K562 (cell line): Measurements from ENCODE around the gene MLLT1. TPM values are rescaled to one million over a fixed set of nuclear protein-coding genes. Genes with fewer than 3 reads are reported as not detected.

Experiments used
- ATAC-seq: fragments of 200-7000 bp; cut with Tn5 transposase; 3 replicates; pipeline ENCODE4 v1.9.1; 2020; ENCODE audit warnings: moderate library complexity
- BruUV-seq: library from RNA; stranded (reverse); fragments of 400-500 nt; replicated peaks from 2 replicates; lab custom pipeline; 2021; lab: Mats Ljungman, UMichigan
- CTCF ChIA-PET: fragments of 300-600 bp; formaldehyde crosslinking; extraction: SDS; loops from one replicate; lab custom pipeline; 2021; ENCODE audit warnings: low intra/inter-chr PET ratio; lab: Yijun Ruan, JAX
- POLR2A ChIA-PET: fragments of 300-600, 350-650 bp; sonication (Branson Sonifier 250); formaldehyde crosslinking; extraction: SDS; loops from one replicate; lab custom pipeline; 2021; ENCODE audit warnings: antibody characterized with exemption, inconsistent platforms; lab: Yijun Ruan, JAX
- DNase-seq, 4 experiments: peaks; one replicate each; pipeline versions ENCODE4 v3.0.0 to v3.0.0-alpha.2; 2011 to 2018; ENCODE audit warnings: low spot score in 3 of 4, mixed read lengths in 3 of 4; ENCODE audit errors: extremely low read depth in 1 of 4
- FAIRE-seq: peaks from 2 replicates; lab custom pipeline; 2011; peaks lifted over from hg19 to GRCh38; lab: Jason Lieb, UNC
- H2AFZ ChIP-seq: 2 replicates; pipeline ENCODE4 v1.6.0; 2011; ENCODE audit warnings: low read depth, low read length, control low read depth, inconsistent platforms
- H3K27ac ChIP-seq: fragments of 200-600 bp; 3 replicates; pipeline ENCODE4 v1.8.0; 2011; ENCODE audit warnings: low read depth, mild to moderate bottlenecking, control low read depth, inconsistent platforms, low read length, moderate library complexity, mixed read lengths; ENCODE audit errors: extremely low read depth
- H3K27me3 ChIP-seq, 2 experiments: fragments of 300-600 bp in 1 of 2; 2 replicates in 1 of 2; 3 replicates in 1 of 2; pipeline versions ENCODE4 v1.6.0 to v1.8.0; 2011; ENCODE audit warnings: inconsistent platforms in 2 of 2, low read length in 2 of 2, mild to moderate bottlenecking in 1 of 2, mixed read lengths in 1 of 2, moderate library complexity in 1 of 2; ENCODE audit not compliant: control insufficient read depth in 2 of 2, insufficient read depth in 2 of 2
- H3K36me3 ChIP-seq: fragments of 300-600 bp; 3 replicates; pipeline ENCODE4 v1.8.0; 2011; ENCODE audit warnings: mild to moderate bottlenecking, low read length, inconsistent platforms; ENCODE audit not compliant: control insufficient read depth, insufficient read depth
- H3K4me1 ChIP-seq, 2 experiments: fragments of 200-600 bp in 1 of 2; replicated peaks in 1 of 2; 2 replicates in 1 of 2; 3 replicates in 1 of 2; pipeline versions ENCODE4 v1.5.1 to v1.8.0; 2011; ENCODE audit warnings: inconsistent platforms in 2 of 2, low read length in 2 of 2, mild to moderate bottlenecking in 1 of 2, mixed read lengths in 1 of 2, moderate library complexity in 1 of 2; ENCODE audit not compliant: control insufficient read depth in 2 of 2, insufficient read depth in 2 of 2
- H3K4me2 ChIP-seq: 2 replicates; pipeline ENCODE4 v1.6.1; 2011; ENCODE audit warnings: low read length, control low read depth, inconsistent platforms, mixed read lengths; ENCODE audit not compliant: insufficient read depth
- H3K4me3 ChIP-seq: fragments of 200-600 bp; sonication (generic), shearing (Covaris generic); 2 replicates; pipeline ENCODE4 v1.5.1; 2016; ENCODE audit warnings: control low read depth, inconsistent platforms
- H3K79me2 ChIP-seq: fragments of 200-600 bp; 3 replicates; pipeline ENCODE4 v1.8.0; 2011; ENCODE audit warnings: low read length, inconsistent platforms; ENCODE audit not compliant: control insufficient read depth, insufficient read depth
- H3K9ac ChIP-seq, 2 experiments: 2 replicates each; pipeline versions ENCODE4 v1.6.0 to v1.6.1; 2011; ENCODE audit warnings: low read depth in 2 of 2, low read length in 2 of 2, control low read depth in 1 of 2, inconsistent platforms in 1 of 2, mild to moderate bottlenecking in 1 of 2, mixed read lengths in 1 of 2; ENCODE audit not compliant: insufficient read depth in 1 of 2
- H3K9me1 ChIP-seq: one replicate; pipeline ENCODE4 v1.6.0; 2011; ENCODE audit warnings: inconsistent platforms, mild to moderate bottlenecking, low read length, moderate library complexity; ENCODE audit not compliant: control insufficient read depth, insufficient read depth
- H3K9me3 ChIP-seq: replicated peaks from 2 replicates; pipeline ENCODE4 v1.5.1; 2011; ENCODE audit warnings: low read depth, low read length, inconsistent platforms; ENCODE audit not compliant: control insufficient read depth, insufficient read depth
- H4K20me1 ChIP-seq: replicated peaks from 2 replicates; pipeline ENCODE4 v1.6.1; 2011; ENCODE audit warnings: low read length, inconsistent platforms, mixed read lengths; ENCODE audit not compliant: control insufficient read depth, insufficient read depth
- ZFP30 ChIP-seq: fragments of 250-450 bp; sonication (Bioruptor Pico); IDR thresholded peaks from 2 replicates; pipeline ENCODE4 v1.8.0; 2022; ENCODE audit warnings: moderate library complexity, mild to moderate bottlenecking, inconsistent platforms, borderline replicate concordance
- ZFX ChIP-seq: sonication (generic); formaldehyde crosslinking; IDR thresholded peaks from 2 replicates; pipeline ENCODE4 v1.8.0; 2022; ENCODE audit warnings: mild to moderate bottlenecking, missing genetic modification reagents, moderate library complexity
- WGBS: fragments of 100-300 bp; shearing (Covaris generic); methylation state at CpG from one replicate; pipeline ENCODE4 v1.1.6; 2016; ENCODE audit warnings: low coverage, mixed read lengths; ENCODE audit not compliant: insufficient coverage; ENCODE audit errors: missing lambda C conversion rate; 5-methylcytosine and 5-hydroxymethylcytosine counted together
- in situ Hi-C: fragments of 300-500 bp; cut with MboI; formaldehyde crosslinking; loops from 4 replicates; pipeline ENCODE4 v1.15.0; 2018; ENCODE audit warnings: inconsistent platforms, mixed read lengths
- intact Hi-C: fragments of 100-400 bp; cut with micrococcal nuclease; formaldehyde crosslinking; loops from 2 replicates; pipeline ENCODE4 v1.14.2; 2022
- polyA plus RNA-seq, 8 experiments: library from polyadenylated mRNA; depleted of rRNA in 4 of 8; stranded (reverse) in 5 of 8; unstranded in 3 of 8; fragments of >200 nt; fragmentation: Nextera tagmentation in 2 of 8; fragmentation: Illumina TruSeq in 1 of 8; extraction: Ambion mirVana in 2 of 8; extraction: Trizol in 1 of 8; gene quantifications; 2 replicates each; pipeline versions ENCODE4 v1.2.1 to v1.2.3, GENCODE V29; 2011 to 2014; ENCODE audit warnings: inconsistent platforms in 1 of 8, missing spikeins in 1 of 8
- total RNA-seq, 7 experiments: library from RNA; depleted of rRNA in 6 of 7; stranded (reverse); fragments of >200 nt in 6 of 7; fragmentation: Illumina TruSeq in 2 of 7; extraction: Trizol in 2 of 7; gene quantifications; 2 replicates each; pipeline versions ENCODE4 v1.2.1 to v1.2.3, GENCODE V29; 2011 to 2021; ENCODE audit warnings: low replicate concordance in 1 of 7
- TF ChIP-seq, protein P1 (sequence below): fragments of 450-650 bp; IDR thresholded peaks from 2 replicates; pipeline ENCODE4 v1.6.1; 2016; ENCODE audit warnings: mild to moderate bottlenecking, moderate library complexity

The MLLT1 gene
- total and polyA plus RNA-seq, 9 of the 15 experiments (the other 6 are each of a cell fraction or from before 2014, with no cell fraction given) = 0.23 to 63.5 (median 15.4) TPM

DNA sequence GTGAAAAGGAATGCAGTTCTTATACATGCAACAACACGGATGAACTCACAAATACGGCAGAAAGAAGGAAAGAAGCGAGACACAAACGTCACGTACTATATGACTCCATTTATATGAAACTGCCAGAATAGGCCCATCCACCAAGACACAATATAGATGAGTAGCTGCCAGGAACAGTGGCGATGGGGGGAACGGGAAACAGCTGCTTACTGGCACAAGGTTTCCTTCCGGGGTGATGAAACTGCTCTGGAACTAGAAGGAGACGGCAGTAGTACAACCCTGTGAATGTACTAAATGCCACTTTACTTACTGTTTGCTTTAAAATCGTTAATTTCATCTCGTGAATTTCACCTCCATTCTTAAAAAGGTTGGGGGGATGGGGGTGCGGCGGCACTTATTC, 28.9 kb downstream of the MLLT1 start:
- Histone ChIP-seq H3K9ac (no peak overlapping the region), H3K4me2 (no peak overlapping the region), H3K27me3 (no peaks in the 10 kb centered on the region), H3K27ac (no peak overlapping the region), H2AFZ (no peak overlapping the region), H3K4me3 (no peak overlapping the region), H3K9me1 (peaks cover 3% of the 10 kb centered on the region), H3K4me1 (0 out of 5 replicates have a peak, but pooled peaks cover 0 to 3% of the 10 kb centered on the region in 2 experiments), H3K79me2 (peaks cover 91% of the 10 kb centered on the region), H3K36me3 (peaks cover 37% of the 10 kb centered on the region; the same call in 2 of the 3 replicates), H4K20me1 (no peaks in the 10 kb centered on the region; the same call in 1 of the 2 replicates), H3K9me3 (no peaks in the 10 kb centered on the region)
- in situ Hi-C loops = no loop called here
- ChIA-PET CTCF (no interaction called here), POLR2A (no interaction called here)
- 97% methylated on average over 13 of the region's 13 CpGs for WGBS
- TF ChIP-seq ZFX (CRISPR knock-in tag) (peak; percentile 18; the same call in 1 of the 2 replicates), ZFP30 (no peak)
- TF ChIP-seq, protein P1, sequence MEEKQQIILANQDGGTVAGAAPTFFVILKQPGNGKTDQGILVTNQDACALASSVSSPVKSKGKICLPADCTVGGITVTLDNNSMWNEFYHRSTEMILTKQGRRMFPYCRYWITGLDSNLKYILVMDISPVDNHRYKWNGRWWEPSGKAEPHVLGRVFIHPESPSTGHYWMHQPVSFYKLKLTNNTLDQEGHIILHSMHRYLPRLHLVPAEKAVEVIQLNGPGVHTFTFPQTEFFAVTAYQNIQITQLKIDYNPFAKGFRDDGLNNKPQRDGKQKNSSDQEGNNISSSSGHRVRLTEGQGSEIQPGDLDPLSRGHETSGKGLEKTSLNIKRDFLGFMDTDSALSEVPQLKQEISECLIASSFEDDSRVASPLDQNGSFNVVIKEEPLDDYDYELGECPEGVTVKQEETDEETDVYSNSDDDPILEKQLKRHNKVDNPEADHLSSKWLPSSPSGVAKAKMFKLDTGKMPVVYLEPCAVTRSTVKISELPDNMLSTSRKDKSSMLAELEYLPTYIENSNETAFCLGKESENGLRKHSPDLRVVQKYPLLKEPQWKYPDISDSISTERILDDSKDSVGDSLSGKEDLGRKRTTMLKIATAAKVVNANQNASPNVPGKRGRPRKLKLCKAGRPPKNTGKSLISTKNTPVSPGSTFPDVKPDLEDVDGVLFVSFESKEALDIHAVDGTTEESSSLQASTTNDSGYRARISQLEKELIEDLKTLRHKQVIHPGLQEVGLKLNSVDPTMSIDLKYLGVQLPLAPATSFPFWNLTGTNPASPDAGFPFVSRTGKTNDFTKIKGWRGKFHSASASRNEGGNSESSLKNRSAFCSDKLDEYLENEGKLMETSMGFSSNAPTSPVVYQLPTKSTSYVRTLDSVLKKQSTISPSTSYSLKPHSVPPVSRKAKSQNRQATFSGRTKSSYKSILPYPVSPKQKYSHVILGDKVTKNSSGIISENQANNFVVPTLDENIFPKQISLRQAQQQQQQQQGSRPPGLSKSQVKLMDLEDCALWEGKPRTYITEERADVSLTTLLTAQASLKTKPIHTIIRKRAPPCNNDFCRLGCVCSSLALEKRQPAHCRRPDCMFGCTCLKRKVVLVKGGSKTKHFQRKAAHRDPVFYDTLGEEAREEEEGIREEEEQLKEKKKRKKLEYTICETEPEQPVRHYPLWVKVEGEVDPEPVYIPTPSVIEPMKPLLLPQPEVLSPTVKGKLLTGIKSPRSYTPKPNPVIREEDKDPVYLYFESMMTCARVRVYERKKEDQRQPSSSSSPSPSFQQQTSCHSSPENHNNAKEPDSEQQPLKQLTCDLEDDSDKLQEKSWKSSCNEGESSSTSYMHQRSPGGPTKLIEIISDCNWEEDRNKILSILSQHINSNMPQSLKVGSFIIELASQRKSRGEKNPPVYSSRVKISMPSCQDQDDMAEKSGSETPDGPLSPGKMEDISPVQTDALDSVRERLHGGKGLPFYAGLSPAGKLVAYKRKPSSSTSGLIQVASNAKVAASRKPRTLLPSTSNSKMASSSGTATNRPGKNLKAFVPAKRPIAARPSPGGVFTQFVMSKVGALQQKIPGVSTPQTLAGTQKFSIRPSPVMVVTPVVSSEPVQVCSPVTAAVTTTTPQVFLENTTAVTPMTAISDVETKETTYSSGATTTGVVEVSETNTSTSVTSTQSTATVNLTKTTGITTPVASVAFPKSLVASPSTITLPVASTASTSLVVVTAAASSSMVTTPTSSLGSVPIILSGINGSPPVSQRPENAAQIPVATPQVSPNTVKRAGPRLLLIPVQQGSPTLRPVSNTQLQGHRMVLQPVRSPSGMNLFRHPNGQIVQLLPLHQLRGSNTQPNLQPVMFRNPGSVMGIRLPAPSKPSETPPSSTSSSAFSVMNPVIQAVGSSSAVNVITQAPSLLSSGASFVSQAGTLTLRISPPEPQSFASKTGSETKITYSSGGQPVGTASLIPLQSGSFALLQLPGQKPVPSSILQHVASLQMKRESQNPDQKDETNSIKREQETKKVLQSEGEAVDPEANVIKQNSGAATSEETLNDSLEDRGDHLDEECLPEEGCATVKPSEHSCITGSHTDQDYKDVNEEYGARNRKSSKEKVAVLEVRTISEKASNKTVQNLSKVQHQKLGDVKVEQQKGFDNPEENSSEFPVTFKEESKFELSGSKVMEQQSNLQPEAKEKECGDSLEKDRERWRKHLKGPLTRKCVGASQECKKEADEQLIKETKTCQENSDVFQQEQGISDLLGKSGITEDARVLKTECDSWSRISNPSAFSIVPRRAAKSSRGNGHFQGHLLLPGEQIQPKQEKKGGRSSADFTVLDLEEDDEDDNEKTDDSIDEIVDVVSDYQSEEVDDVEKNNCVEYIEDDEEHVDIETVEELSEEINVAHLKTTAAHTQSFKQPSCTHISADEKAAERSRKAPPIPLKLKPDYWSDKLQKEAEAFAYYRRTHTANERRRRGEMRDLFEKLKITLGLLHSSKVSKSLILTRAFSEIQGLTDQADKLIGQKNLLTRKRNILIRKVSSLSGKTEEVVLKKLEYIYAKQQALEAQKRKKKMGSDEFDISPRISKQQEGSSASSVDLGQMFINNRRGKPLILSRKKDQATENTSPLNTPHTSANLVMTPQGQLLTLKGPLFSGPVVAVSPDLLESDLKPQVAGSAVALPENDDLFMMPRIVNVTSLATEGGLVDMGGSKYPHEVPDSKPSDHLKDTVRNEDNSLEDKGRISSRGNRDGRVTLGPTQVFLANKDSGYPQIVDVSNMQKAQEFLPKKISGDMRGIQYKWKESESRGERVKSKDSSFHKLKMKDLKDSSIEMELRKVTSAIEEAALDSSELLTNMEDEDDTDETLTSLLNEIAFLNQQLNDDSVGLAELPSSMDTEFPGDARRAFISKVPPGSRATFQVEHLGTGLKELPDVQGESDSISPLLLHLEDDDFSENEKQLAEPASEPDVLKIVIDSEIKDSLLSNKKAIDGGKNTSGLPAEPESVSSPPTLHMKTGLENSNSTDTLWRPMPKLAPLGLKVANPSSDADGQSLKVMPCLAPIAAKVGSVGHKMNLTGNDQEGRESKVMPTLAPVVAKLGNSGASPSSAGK = no peak
- ATAC-seq (no peak), DNase-seq (no peak), FAIRE-seq (no peak)
- intact Hi-C loops = no loop called here
- no TSS peak for BruUV-seq
